HG02938 (cell line): ENCODE data around the gene IQSEC2.

Experiments
- ATAC-seq: cut with Tn5 transposase; IDR thresholded peaks from one replicate; pipeline ENCODE4 v1.9.1; 2021; ENCODE audit warnings: mild to moderate bottlenecking, moderate library complexity; ENCODE audit not compliant: unreplicated experiment

Gene IQSEC2

GRCh38 chrX:53247928-53248327 is 33.5 kb downstream of the IQSEC2 start:
- no peak for ATAC-seq

- no peak for ATAC-seq
Measured at GRCh38 chrX:53246231-53246630, 35.2 kb downstream of the IQSEC2 start.

GRCh38 chrX:53244610-53245009 is 36.8 kb downstream of the IQSEC2 start:
- no peak for ATAC-seq

- no peak for ATAC-seq
Measured at GRCh38 chrX:53242310-53242709, 39.1 kb downstream of the IQSEC2 start.

GRCh38 chrX:53241558-53241957 is 39.8 kb downstream of the IQSEC2 start:
- ATAC-seq: no peak

GRCh38 chrX:53239474-53239873 is 41.9 kb downstream of the IQSEC2 start:
- ATAC-seq: no peak

- no peak for ATAC-seq
Measured at GRCh38 chrX:53237056-53237455, 44.3 kb downstream of the IQSEC2 start.

- no peak for ATAC-seq
Measured at GRCh38 chrX:53236025-53236679, 45.2 kb downstream of the IQSEC2 start.

- ATAC-seq: no peak
Measured at GRCh38 chrX:53235566-53235965, 45.8 kb downstream of the IQSEC2 start.

GRCh38 chrX:53234484-53234883 is 46.9 kb downstream of the IQSEC2 start:
- ATAC-seq: no peak

GRCh38 chrX:53233536-53233935 is 47.8 kb downstream of the IQSEC2 start:
- no peak for ATAC-seq

- ATAC-seq: no peak
Measured at GRCh38 chrX:53230116-53230515, 51.3 kb downstream of the IQSEC2 start.

- no peak for ATAC-seq
Measured at GRCh38 chrX:53227224-53227765, 54.1 kb downstream of the IQSEC2 start.

GRCh38 chrX:53224860-53225797 is 56.3 kb downstream of the IQSEC2 start, which contains the start of gene KDM5C:
KDM5C (minus strand) TSS chrX:53225207; CDS start chrX:53224889, 318 bp downstream.
- ATAC-seq: peak; percentile 77

- ATAC-seq: no peak
Measured at GRCh38 chrX:53223955-53224859, 57.2 kb downstream of the IQSEC2 start.

GRCh38 chrX:53223068-53223693 is 58.2 kb downstream of the IQSEC2 start:
- no peak for ATAC-seq
